Measurements from ENCODE around the gene ZNF37A.

Gene ZNF37A

GRCh38 chr10:38094927-38095574, 914 bp downstream of the ZNF37A start:
- Histone ChIP-seq H3K36me3 (ENCODE audit: control insufficient read depth, insufficient read depth, low read length) (no peaks in the 10 kb centered on the region), H3K27ac (peak overlapping the region; percentile 77), H3K4me2 (ENCODE audit: low read length) (peak overlapping the region; percentile 95), H3K79me2 (peaks cover 12% of the 10 kb centered on the region), H2AFZ (peak overlapping the region; percentile 100), H3K27me3 (ENCODE audit: control insufficient read depth, insufficient read depth, low read length) (no peaks in the 10 kb centered on the region), H3K9me3 (ENCODE audit: control insufficient read depth, low read length) (no peaks in the 10 kb centered on the region), H3K9ac (peak overlapping the region; percentile 64), H3K4me1 (peaks cover 5% of the 10 kb centered on the region), H3K4me3 (ENCODE audit: low read depth, low read length) (peak overlapping the region; percentile 95)
- no peak for TF ChIP-seq CTCF (IDR thresholded peaks at IDR 0.05)

- H2AFZ ChIP-seq = no peak overlapping the region
- no peaks in the 10 kb centered on the region for H3K27me3 ChIP-seq (ENCODE audit: control insufficient read depth, insufficient read depth, low read length)
- H3K27ac ChIP-seq = no peak overlapping the region
- peaks cover 11% of the 10 kb centered on the region for H3K9me3 ChIP-seq (ENCODE audit: control insufficient read depth, low read length)
- no peak overlapping the region for H3K9ac ChIP-seq
- peaks cover 17% of the 10 kb centered on the region for H3K36me3 ChIP-seq (ENCODE audit: control insufficient read depth, insufficient read depth, low read length)
- no peaks in the 10 kb centered on the region for H3K79me2 ChIP-seq
- no peak overlapping the region for H3K4me3 ChIP-seq (ENCODE audit: low read depth, low read length)
- no peak overlapping the region for H3K4me2 ChIP-seq (ENCODE audit: low read length)
- TF ChIP-seq CTCF (IDR thresholded peaks at IDR 0.05) = no peak
- no peaks in the 10 kb centered on the region for H3K4me1 ChIP-seq
Observed at GRCh38 chr10:38102880-38103279, 8.7 kb downstream of the ZNF37A start.

- Histone ChIP-seq H3K4me3 (ENCODE audit: low read depth, low read length) (no peak overlapping the region), H2AFZ (no peak overlapping the region), H3K27ac (no peak overlapping the region), H3K4me1 (no peaks in the 10 kb centered on the region), H3K9me3 (ENCODE audit: control insufficient read depth, low read length) (peaks cover 11% of the 10 kb centered on the region), H3K79me2 (no peaks in the 10 kb centered on the region), H3K36me3 (ENCODE audit: control insufficient read depth, insufficient read depth, low read length) (peaks cover 17% of the 10 kb centered on the region), H3K9ac (no peak overlapping the region), H3K27me3 (ENCODE audit: control insufficient read depth, insufficient read depth, low read length) (no peaks in the 10 kb centered on the region), H3K4me2 (ENCODE audit: low read length) (no peak overlapping the region)
- TF ChIP-seq CTCF (IDR thresholded peaks at IDR 0.05) = no peak
Observed at GRCh38 chr10:38103756-38104155, 9.6 kb downstream of the ZNF37A start.

- Histone ChIP-seq H3K4me3 (ENCODE audit: low read depth, low read length) (no peak overlapping the region), H3K4me1 (no peaks in the 10 kb centered on the region), H3K4me2 (ENCODE audit: low read length) (no peak overlapping the region), H3K9me3 (ENCODE audit: control insufficient read depth, low read length) (peaks cover 12% of the 10 kb centered on the region), H3K27ac (no peak overlapping the region), H3K9ac (no peak overlapping the region), H3K27me3 (ENCODE audit: control insufficient read depth, insufficient read depth, low read length) (no peaks in the 10 kb centered on the region), H3K36me3 (ENCODE audit: control insufficient read depth, insufficient read depth, low read length) (peaks cover 19% of the 10 kb centered on the region), H2AFZ (no peak overlapping the region), H3K79me2 (no peaks in the 10 kb centered on the region)
- no peak for TF ChIP-seq CTCF (IDR thresholded peaks at IDR 0.05)
Observed at GRCh38 chr10:38112159-38112558, 18.0 kb downstream of the ZNF37A start.
